Mesenteric fat pad (tissue), 1 donor: Measurements from ENCODE around the gene GPR37. TPM values are rescaled to one million over a fixed set of nuclear protein-coding genes. Genes with fewer than 3 reads are reported as not detected.

ENCODE experiments used
- DNase-seq: peaks from one replicate; pipeline ENCODE4 v3.0.0-alpha.2; 2020; ENCODE audit warnings: low spot score
- total RNA-seq: library from RNA; stranded (reverse); fragmentation: NEBNext Ultra II Directional; extraction: Animal tissue kit (Norgen Biotek cat#: 25700); gene quantifications from one replicate; pipeline ENCODE4 v1.2.1, GENCODE V29; 2021
- donor health status: DM: yes; HTN: yes; CAD: no.

The GPR37 gene
- total RNA-seq, 1 donor from 2014 or later: not detected

DNA sequence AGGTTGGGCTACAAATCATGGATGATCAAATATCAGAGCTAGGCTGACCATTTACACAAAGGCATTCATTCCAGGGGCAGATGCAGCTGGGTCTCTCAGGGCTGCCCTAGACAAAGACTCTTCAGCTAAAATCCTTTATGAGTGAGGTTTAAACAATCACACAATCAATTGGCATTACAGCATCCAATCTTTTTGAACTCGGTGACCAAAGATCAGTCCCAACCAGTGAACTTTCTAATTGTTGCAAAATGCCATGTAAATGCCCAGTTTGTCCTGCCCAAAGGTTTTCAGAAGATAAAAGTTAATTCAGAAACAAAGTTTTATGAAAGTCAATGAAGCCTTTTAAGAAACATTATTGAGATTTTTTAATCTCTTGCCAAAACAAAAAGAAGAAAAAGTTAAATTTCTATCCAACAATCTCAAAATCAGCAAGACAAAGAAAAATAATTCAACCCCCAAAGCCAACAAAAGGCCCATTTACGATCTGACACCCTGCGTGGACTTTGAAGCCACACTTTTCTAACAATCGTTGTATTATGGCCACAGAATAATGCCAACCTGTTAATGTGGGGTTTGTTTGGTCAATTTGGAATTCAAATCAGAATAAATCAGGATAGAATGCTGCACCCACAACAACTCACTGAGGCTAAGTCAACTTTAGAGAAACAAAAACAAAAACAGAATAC lies 40.9 kb downstream of the GPR37 start:
- DNase-seq: no peak

DNA sequence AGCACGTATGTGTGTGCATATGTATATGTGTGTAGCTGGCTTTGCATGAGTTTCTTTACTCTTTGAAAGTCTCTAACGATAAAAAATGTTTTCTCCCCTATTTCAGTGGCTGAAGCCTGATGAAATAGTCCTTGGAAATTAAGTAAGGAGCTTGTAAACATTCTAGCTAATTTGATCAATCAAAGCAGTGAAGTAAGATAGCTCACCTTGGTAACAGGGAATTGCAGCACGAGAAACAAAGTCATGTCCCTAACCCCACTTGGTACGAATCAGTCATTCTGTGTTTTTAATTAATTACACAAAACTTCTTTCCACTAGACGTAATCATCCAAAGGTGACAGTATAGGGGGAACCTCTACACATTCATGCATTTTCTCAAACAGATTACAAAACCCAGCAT lies 41.5 kb downstream of the GPR37 start:
- no peak for DNase-seq

DNA sequence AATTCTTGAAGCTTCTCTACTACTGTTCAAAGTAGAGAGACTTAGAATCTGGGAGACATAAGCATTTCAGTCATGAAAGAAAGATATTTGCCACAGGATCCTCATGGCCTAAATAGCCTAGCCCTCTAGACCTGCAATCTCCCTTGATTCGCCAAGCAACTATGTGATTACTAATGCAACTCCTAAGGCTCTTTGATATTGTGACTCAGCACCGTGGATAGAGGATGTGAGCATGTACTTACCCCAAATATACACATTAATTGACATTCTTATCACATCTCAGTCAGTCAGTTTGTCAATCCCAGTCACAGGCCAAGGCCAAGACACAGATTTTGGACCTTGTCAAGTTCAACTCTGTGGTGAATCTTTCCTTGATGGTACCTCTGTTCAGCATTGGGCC lies 42.6 kb downstream of the GPR37 start:
- DNase-seq: no peak

DNA sequence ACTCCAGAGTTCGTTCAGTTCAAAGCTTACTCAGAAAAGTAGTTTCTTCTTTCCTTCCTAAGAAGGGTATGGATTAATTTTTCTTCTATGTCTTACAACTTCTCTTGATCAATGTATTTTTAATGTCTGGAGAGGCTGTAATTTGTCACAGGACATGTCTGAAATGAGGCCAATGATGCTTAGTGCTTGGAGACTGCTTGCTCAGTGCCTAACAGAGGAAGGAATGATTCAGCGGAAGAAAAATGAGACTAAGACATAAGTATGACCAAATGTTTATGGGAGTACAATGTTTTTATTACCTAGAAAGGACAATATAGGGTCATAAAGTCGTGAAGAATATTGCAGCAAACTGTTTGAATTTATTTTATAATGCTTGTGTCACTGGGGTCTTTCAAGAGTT lies 43.3 kb downstream of the GPR37 start:
- DNase-seq: no peak

DNA sequence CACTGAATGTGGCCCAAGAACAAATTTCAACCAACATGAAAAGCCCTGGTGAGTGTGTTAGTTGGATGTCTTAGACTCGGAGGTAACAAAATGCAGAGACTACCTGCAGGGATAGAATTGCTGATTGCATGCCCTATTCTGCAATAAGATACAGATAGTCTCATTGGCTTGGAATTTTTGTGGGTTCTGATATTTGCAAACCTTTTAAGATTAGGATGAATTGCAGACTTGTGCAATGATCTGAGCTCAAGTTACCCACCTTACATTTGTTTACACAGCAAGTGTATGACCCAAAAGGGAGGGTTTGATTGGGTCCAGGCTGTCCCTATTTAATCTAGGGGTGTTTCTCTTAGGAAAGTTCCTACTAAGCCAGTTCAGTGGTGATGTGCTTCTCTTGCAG lies 45.4 kb downstream of the GPR37 start:
- DNase-seq: no peak

DNA sequence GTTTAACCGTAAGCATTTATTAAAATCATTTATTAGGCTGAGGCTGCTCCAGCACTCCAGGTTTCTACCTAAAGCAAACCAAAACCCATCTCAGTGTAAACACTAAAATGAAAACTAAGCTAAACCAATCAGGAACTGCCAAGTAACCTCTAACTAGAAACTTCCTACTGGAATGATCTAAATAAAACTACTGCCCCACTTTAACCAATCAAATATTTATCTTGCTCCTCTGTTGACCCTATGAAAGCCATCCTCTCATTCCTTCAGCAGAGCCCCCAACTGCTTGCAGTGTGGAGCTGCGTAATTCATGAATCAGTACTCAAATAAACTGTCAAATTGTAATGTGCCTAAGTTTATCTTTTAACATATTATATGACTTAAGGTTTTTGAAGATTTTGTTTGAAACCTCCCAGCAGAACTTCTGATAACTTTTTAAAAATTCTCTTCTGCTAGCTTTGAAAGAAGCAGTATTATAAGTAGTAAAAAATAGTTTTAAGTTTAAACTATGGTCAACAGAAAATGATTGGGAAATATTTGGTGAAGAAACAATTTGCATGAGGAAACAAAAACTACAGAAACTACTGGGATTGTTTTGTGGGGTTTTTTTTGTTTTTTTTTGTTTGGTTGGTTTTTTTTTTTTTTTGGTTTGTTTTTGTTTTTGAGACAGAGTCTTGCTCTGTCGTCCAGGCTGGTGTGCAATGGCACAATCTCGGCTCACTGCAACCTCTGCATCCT lies 47.4 kb downstream of the GPR37 start:
- no peak for DNase-seq

DNA sequence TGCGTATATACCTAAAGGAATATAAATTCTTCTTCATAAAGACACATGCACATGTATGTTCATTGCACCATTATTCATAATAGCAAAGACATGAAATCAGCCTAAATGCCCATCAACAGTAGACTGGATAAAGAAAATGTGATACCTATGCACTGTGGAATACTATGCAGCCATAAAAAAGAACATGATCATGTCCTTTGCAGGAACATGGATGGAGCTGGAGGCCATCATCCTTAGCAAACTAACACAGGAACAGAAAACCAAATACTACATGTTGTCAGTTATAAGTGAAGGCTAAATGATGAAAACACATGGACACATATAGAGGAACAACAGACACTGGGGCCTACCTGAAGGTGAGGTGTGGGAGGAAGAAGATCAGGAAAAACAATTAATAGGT lies 48.7 kb downstream of the GPR37 start:
- no peak for DNase-seq

DNA sequence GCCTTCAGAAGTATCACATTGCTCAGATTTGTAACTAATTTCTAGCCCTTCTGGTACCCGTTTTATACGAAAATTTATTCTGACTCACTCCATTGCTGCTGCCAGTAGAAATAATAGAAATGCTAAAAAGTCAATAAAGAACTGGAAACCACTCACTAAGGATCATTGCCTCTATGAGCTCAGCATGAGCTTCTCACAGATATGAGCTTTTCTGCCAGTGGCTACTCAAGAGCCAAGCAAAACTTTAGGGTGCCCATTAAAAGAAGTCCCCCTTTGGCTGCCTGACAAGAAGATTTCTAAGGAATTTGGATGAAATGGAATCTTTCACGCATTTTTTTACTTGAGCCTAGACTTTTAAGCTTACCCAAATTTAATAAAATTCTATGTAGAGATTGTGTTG lies 52.5 kb downstream of the GPR37 start:
- DNase-seq: no peak

DNA sequence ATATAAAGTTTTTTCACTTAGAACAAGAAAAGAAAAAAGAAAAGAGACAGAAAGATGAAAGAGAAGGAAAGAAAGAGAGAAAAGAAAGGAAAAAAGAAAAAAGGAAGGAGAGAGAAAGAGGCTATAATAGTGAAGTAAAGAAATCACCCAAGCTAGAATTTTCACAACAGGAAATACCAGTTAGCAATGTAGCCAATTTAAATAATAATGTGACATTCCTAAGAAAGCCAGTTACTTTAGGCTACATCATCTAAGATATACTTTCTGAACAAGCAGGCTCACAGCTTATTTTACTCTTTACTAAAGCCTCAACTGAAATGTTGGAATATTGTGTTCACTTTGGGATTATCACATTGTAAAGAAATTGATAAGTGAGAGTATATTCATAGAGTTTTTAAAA lies 53.6 kb downstream of the GPR37 start:
- no peak for DNase-seq

DNA sequence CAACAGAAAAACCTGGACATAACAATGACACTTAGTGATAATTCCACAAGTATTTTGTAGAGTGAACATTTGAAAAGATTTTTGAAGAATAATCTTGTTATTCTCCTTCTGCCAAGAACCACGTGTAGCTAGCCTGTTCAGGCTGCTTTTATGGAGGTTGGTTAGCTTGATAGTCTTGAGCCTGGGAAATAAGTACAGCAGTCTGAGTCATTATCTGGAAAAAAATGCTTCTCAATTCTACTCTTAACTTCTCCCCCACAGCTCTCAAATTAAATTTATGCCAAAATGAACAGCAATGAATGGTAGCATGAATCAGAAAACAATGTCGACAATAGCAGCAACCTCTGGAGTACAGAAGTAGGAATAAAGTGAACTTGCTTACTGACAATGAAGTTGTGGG lies 63.2 kb downstream of the GPR37 start:
- DNase-seq: no peak

DNA sequence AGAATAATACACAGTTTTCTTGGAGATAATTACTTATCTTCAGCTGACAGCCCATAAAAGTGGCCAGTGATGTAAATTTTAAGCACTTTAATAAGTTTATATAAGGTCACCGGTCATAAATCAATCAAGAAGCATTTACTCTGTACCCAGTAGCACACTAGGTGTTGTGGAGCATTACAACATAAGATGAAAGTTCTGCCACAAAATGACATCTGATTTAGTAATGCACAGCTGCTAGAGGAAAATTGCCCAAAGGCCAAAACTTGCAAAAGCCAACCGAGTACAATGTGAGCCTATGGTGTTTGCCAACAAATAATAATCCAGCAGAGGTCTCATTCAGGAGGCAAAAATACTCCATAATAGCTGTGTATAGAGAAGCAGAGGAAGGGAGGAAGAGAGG lies 63.6 kb downstream of the GPR37 start:
- DNase-seq: no peak

DNA sequence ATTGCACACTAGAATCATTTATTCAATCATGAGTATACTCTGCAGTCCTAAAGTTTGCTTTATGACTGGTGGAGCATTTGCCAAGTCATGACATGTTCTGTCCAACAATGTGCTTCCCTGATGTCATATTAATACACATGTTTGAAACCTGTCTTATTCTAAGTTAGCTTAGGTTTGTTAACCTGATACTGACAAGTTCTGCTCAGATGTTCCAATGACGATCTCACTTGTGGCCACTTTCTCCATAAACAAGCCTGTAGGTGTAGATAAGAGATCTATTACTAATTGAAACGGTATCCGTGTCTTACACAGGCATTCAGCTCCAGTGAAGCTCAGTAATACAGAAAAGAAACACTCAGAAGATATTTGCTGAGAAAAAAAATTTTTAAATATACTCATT lies 64.9 kb downstream of the GPR37 start:
- no peak for DNase-seq

DNA sequence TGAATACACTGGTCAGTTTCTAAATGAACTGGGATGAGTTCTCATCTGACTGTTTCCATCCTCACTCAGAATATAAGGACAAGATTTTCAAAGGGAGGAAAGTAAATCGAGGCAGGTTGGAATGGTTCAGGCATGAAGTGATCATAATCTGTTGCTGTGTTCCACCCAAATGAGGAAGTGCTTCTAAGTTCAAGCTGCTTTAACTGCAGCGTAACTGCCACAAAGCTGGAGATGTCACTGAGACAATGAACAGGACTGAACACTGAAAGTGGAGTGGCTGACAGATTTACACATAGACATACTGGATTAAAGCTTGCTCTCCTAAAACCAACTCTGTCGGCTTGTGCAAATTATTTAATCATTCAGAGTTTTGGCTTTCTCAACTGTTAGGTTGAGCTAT lies 66.6 kb downstream of the GPR37 start:
- DNase-seq: no peak

DNA sequence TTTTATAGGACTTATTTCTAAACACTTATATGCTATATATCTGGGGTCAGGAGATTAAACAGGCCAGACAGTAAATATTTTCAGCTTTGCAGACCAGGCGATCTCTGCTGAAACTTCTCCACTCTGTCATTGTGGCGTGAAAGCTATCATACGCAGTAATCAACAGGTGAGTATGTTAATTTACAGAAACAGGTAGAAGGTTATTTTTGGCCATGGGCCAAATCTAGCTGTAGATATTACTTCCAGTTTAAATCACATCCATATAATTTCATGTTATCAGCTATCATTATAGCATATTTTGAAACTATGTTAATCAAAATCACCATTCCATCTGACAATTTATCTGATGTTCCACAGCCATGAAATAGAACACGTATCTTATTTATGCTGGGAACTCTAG lies 67.8 kb downstream of the GPR37 start:
- DNase-seq: no peak

Other genes with a start within 250 kb of the GPR37 start
- 15.0 TPM for gene POT1, start 164.0 kb upstream of the GPR37 start, total RNA-seq